Upper lobe of left lung (tissue), 4 donors: ENCODE results near the gene FREM1.

ENCODE experiments used
- CTCF ChIP-seq, 6 experiments: fragments of 450-650 bp in 4 of 6; fragments of 200-600 bp in 2 of 6; sonication (generic) in 2 of 6; IDR thresholded peaks; one replicate each; pipeline ENCODE4 v1.5.1; 2016 to 2019; ENCODE audit warnings: antibody characterized with exemption in 6 of 6
- EP300 ChIP-seq, 4 donors: sonication (generic); formaldehyde crosslinking; IDR thresholded peaks; one replicate each; pipeline ENCODE4 v1.5.1; 2017; ENCODE audit warnings: antibody characterized with exemption in 4 of 4, control low read depth in 2 of 4
- POLR2A ChIP-seq, 4 donors: fragments of 450-650 bp; IDR thresholded peaks; one replicate each; pipeline ENCODE4 v1.5.1; 2016 to 2017; ENCODE audit warnings: antibody characterized with exemption in 4 of 4, mild to moderate bottlenecking in 2 of 4

- TF ChIP-seq CTCF (IDR thresholded peaks at IDR 0.05) (no peak), POLR2A (IDR thresholded peaks at IDR 0.05) (no peak), EP300 (IDR thresholded peaks at IDR 0.05) (no peak)
These were observed 177.1 kb downstream of the FREM1 start for GRCh38 chr9:14733133-14733532.
